HG02981 (cell line): ENCODE results near the gene FRAT1.
A peak's percentile ranks its signal among the peaks of the same experiment; 100 is the strongest.
"Not testable (repeated sequence)": the region's sequence is repeated elsewhere in the genome, so short reads cannot be mapped to it uniquely, and the experiment has no call there.

Experiments used
- ATAC-seq: cut with Tn5 transposase; IDR thresholded peaks from one replicate; pipeline ENCODE4 v1.9.1; 2021; ENCODE audit warnings: mild to moderate bottlenecking, moderate library complexity; ENCODE audit not compliant: unreplicated experiment

Gene FRAT1

GRCh38 chr10:97318772-97319651, at the start of gene FRAT1:
Gene FRAT1 (plus strand): TSS chr10:97319271. CDS start chr10:97319454, 183 bp downstream.
- ATAC-seq, result peak; percentile 77

GRCh38 chr10:97270523-97271154, 48.4 kb upstream of the FRAT1 start:
- ATAC-seq, result no peak

- no peak for ATAC-seq
Observed at GRCh38 chr10:97273700-97274099, 45.4 kb upstream of the FRAT1 start.

GRCh38 chr10:97274828-97275227, 44.2 kb upstream of the FRAT1 start:
- ATAC-seq, result no peak

GRCh38 chr10:97277551-97277950, 41.5 kb upstream of the FRAT1 start:
- ATAC-seq, result no peak

GRCh38 chr10:97278491-97278989, 40.5 kb upstream of the FRAT1 start:
- no peak for ATAC-seq

- no peak for ATAC-seq
Observed at GRCh38 chr10:97279121-97279815, 39.8 kb upstream of the FRAT1 start.

GRCh38 chr10:97280783-97281182, 38.3 kb upstream of the FRAT1 start:
- ATAC-seq, result no peak

GRCh38 chr10:97290076-97290475, 29.0 kb upstream of the FRAT1 start:
- ATAC-seq, result not testable (repeated sequence)

- ATAC-seq, result not testable (repeated sequence)
Observed at GRCh38 chr10:97290576-97291356, 28.3 kb upstream of the FRAT1 start.

- ATAC-seq, result no peak
Observed at GRCh38 chr10:97291357-97292096, 27.5 kb upstream of the FRAT1 start.

- ATAC-seq, result peak; percentile 98
Observed at GRCh38 chr10:97292097-97292861, 26.8 kb upstream of the FRAT1 start, which contains the start of gene ARHGAP19. Gene ARHGAP19 (minus strand): TSS chr10:97292637. CDS start chr10:97292627, 10 bp downstream.

- no peak for ATAC-seq
Observed at GRCh38 chr10:97292862-97293198, 26.2 kb upstream of the FRAT1 start.

- no peak for ATAC-seq
Observed at GRCh38 chr10:97297556-97298222, 21.4 kb upstream of the FRAT1 start.

- no peak for ATAC-seq
Observed at GRCh38 chr10:97298223-97298571, 20.9 kb upstream of the FRAT1 start.

- ATAC-seq, result no peak
Observed at GRCh38 chr10:97300980-97301379, 18.1 kb upstream of the FRAT1 start.

- no peak for ATAC-seq
Observed at GRCh38 chr10:97302088-97302791, 16.8 kb upstream of the FRAT1 start.

GRCh38 chr10:97307441-97307840, 11.6 kb upstream of the FRAT1 start:
- no peak for ATAC-seq
